Heart left ventricle (tissue), 16 donors: ENCODE measurements around the gene TSLP. TPM values are rescaled to one million over a fixed set of nuclear protein-coding genes. Genes with fewer than 3 reads are reported as not detected.
A peak's percentile ranks its signal among the peaks of the same experiment; 100 is the strongest.

ENCODE experiments used
- ATAC-seq, 4 donors: fragments of 200-7000 bp; cut with Tn5 transposase; one replicate each; pipeline ENCODE4 v1.9.1; 2020 to 2022; ENCODE audit warnings: moderate library complexity in 4 of 4, mild to moderate bottlenecking in 3 of 4, moderate number of reproducible peaks in 1 of 4
- DNase-seq, 5 donors: peaks; one replicate each; pipeline ENCODE4 v3.0.0-alpha.2; 2020
- H3K27ac ChIP-seq, 12 donors: fragments of 200-600 bp; sonication (generic) in 4 of 12; one replicate each; pipeline versions ENCODE4 v1.5.0 to v1.8.0; 2016 to 2022; ENCODE audit warnings: mild to moderate bottlenecking in 2 of 12
- H3K27me3 ChIP-seq, 9 donors: fragments of 200-600 bp; sonication (generic) in 2 of 9; one replicate each; pipeline versions ENCODE4 v1.5.1 to v1.8.0; 2016 to 2022; ENCODE audit warnings: mild to moderate bottlenecking in 3 of 9
- H3K36me3 ChIP-seq, 9 donors: fragments of 200-600 bp; sonication (generic) in 2 of 9; one replicate each; pipeline versions ENCODE4 v1.5.0 to v1.8.0; 2018 to 2022; ENCODE audit warnings: mild to moderate bottlenecking in 2 of 9
- H3K4me1 ChIP-seq, 12 donors: fragments of 200-600 bp; sonication (generic) in 4 of 12; one replicate each; pipeline versions ENCODE4 v1.5.0 to v1.8.0; 2016 to 2022; ENCODE audit warnings: mild to moderate bottlenecking in 3 of 12
- H3K4me3 ChIP-seq, 12 donors: fragments of 200-600 bp; sonication (generic) in 4 of 12; one replicate each; pipeline versions ENCODE4 v1.5.0 to v1.8.0; 2017 to 2022; ENCODE audit warnings: mild to moderate bottlenecking in 9 of 12, moderate library complexity in 4 of 12
- H3K9me3 ChIP-seq, 12 donors: fragments of 200-600 bp; sonication (generic) in 4 of 12; one replicate each; pipeline versions ENCODE4 v1.5.0 to v1.8.0; 2016 to 2022; ENCODE audit warnings: mild to moderate bottlenecking in 1 of 12
- POLR2A ChIP-seq, 2 donors: fragments of 450-650 bp; IDR thresholded peaks; one replicate each; pipeline ENCODE4 v1.6.1; 2017; ENCODE audit warnings: antibody characterized with exemption in 2 of 2, mild to moderate bottlenecking in 2 of 2, moderate library complexity in 2 of 2
- WGBS, 4 donors: extraction: QIAGEN DNeasy Blood & Tissue Kit in 2 of 4; methylation state at CpG; one replicate each; pipeline versions ENCODE4 v1.1.5 to v1.1.7; 2013 to 2018; 5-methylcytosine and 5-hydroxymethylcytosine counted together
- intact Hi-C, 10 donors: fragments of 100-400 bp; cut with DNase I; formaldehyde crosslinking; loops; one replicate each; pipeline versions ENCODE4 v1.11.1 to v1.14.2; 2022
- polyA plus RNA-seq, 2 donors: library from polyadenylated mRNA; stranded (reverse); fragments of 200-250 nt; gene quantifications; one replicate each; pipeline ENCODE4 v1.2.3, GENCODE V29; 2013
- total RNA-seq, 9 donors: library from RNA; depleted of rRNA in 2 of 9; stranded (reverse); fragments of >200 nt in 2 of 9; fragmentation: NEBNext Ultra II Directional in 3 of 9; extraction: Animal tissue kit (Norgen Biotek cat#: 25700) in 3 of 9; gene quantifications; one replicate each; pipeline versions ENCODE4 v1.1.0 to v1.2.4, GENCODE V29; 2016 to 2023
- TF ChIP-seq, protein P1 (sequence below), 12 donors: fragments of 200-600 bp; sonication (generic) in 4 of 12; IDR thresholded peaks; one replicate each; pipeline versions ENCODE4 v1.5.0 to v1.8.0; 2018 to 2022; ENCODE audit warnings: antibody characterized with exemption in 12 of 12, mild to moderate bottlenecking in 5 of 12
- donor health status: ischemic (EF 13 %, LVEDD 7.1; RV severe dilation, severe dysfunction).
- donor health status: healthy with polysubstance abuse.
- donor health status: DM: no; HTN: yes; CAD: no.
- donor health status: DM: no; HTN: no; CAD: no.
- donor health status: ischemic (EF 25% LVEDD 6.9; RV normal size, moderate dysfunction).
- donor health status: ischemic (EF 25% LVEDD 5.7; RV mildly dilated, moderate dysfunction).
- donor health status: healthy.
- donor health status: DM: yes; HTN: yes; CAD: no.
- donor health status: ischemic (EF 35%, LVEDD 5.7; RV mildly dilated, moderate dysfunction).
- donor health status: nonischemic (EF 11% LVEDD 7.7; RV severe dilation, severe dysfunction).
- donor health status: DM: yes; HTN: yes; CAD: no.
- donor health status: PGD.
- donor health status: ischemic (EF 29% LVEDD 5.4; RV normal size, mild dysfunction).
- donor health status: nonischemic (EF 23%, LVEDD 6.1; RV moderate dilation, normal function).

TSLP gene
- total and polyA plus RNA-seq, 11 donors: 1.3 to 8.7 (median 4.1) TPM

DNA sequence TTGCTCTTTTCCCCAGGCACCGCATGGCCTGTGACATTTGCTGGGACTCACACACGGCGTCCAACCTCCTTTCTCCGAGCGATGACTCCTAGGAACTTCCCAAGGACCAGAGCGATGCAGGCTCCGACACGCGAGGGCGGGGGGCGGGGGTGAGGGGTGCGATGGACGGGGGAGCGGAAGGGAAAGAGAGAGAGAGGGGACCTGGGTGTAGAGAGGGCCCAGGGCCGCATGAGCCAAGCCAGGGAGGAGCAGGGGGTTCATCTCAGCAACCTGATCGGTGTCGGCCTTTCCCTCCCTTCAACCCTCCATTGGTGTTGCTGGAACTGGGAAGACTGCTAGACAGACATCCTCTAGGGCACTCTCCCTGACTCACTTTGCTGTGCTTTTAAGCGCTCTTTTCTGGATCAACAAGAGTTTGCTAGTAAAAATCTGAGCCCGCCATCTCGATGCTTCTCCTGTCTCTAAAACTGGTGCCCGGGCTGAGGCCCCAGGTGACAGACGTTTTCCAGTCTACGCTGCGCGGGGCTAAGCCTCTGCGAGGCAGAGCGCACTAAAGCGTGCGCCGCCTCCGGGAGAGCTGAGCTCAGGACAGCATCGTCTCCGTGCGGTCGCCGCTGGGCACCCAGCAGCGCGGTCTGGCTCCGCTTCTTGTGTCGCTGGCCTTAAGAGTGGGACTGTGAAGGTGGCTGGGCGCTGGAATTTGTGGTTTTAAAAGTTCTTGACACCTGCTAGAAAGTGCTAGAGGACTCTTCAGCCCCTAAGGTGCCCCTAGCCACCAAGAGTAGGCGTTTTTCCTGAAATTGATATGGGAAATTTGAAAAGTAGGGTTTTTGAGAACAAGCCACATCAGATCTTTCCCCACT lies 1.0 kb upstream of the TSLP start:
- intact Hi-C loops: loop anchor here in 4 of 10 donors (2.0 to 10.0 kb wide), 4 partner anchors 153 to 316 kb away; no protein-coding TSS in a partner anchor
- Histone ChIP-seq H3K4me1 (peaks cover 0 to 28% (median 8%) of the 10 kb centered on the region in 12 donors), H3K36me3 (no peaks in the 10 kb centered on the region), H3K4me3 (peak overlapping the region in 10 of 12 donors; percentile 0 to 44 (median 30)), H3K27me3 (peaks cover 0 to 70% (median 22%) of the 10 kb centered on the region in 9 donors), H3K9me3 (no peaks in the 10 kb centered on the region), H3K27ac (no peak overlapping the region)
- peak in 3 of 4 donors; percentile 63 to 74 (median 66) for ATAC-seq
- TF ChIP-seq, protein P1, sequence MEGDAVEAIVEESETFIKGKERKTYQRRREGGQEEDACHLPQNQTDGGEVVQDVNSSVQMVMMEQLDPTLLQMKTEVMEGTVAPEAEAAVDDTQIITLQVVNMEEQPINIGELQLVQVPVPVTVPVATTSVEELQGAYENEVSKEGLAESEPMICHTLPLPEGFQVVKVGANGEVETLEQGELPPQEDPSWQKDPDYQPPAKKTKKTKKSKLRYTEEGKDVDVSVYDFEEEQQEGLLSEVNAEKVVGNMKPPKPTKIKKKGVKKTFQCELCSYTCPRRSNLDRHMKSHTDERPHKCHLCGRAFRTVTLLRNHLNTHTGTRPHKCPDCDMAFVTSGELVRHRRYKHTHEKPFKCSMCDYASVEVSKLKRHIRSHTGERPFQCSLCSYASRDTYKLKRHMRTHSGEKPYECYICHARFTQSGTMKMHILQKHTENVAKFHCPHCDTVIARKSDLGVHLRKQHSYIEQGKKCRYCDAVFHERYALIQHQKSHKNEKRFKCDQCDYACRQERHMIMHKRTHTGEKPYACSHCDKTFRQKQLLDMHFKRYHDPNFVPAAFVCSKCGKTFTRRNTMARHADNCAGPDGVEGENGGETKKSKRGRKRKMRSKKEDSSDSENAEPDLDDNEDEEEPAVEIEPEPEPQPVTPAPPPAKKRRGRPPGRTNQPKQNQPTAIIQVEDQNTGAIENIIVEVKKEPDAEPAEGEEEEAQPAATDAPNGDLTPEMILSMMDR (IDR thresholded peaks at IDR 0.05): no peak
- no peak for TF ChIP-seq POLR2A (IDR thresholded peaks at IDR 0.05)
- 3 to 10% (median 5%) methylated on average over 36 to 42 of the region's 42 CpGs for WGBS, 4 donors
- peak in 4 of 5 donors; percentile 15 to 63 (median 34) for DNase-seq

DNA sequence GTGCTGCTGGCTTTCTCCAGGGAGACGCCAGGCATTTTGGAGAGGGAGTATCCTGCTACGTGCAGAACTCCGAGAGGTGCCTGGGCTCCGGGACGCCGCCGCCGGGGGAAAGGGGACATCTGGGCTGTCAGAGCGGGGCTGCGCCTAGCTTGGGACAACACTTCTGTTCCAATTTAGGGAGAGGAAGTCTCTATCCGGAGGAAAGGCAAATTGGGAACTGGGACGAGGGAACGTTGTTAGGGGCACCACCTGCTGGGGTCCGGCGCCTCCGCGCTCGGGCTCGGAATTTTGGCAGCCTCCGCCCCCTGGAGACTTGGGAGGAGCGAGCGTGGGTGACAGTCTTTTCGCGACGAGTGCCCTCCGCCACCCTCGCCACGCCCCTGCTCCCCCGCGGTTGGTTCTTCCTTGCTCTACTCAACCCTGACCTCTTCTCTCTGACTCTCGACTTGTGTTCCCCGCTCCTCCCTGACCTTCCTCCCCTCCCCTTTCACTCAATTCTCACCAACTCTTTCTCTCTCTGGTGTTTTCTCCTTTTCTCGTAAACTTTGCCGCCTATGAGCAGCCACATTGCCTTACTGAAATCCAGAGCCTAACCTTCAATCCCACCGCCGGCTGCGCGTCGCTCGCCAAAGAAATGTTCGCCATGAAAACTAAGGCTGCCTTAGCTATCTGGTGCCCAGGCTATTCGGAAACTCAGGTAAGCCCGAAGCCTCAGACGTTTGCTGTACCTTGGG lies 1.6 kb downstream of the TSLP start:
- WGBS, 4 donors: 1 to 2% (median 1%) methylated on average over 43 to 44 of the region's 44 CpGs
- Histone ChIP-seq H3K27ac (peak overlapping the region in 9 of 12 donors; percentile 17 to 64 (median 50)), H3K4me3 (peak overlapping the region; percentile 32 to 67 (median 54)), H3K27me3 (peaks cover 0 to 56% (median 22%) of the 10 kb centered on the region in 9 donors), H3K9me3 (no peaks in the 10 kb centered on the region), H3K36me3 (peaks cover 0 to 8% (median 0%) of the 10 kb centered on the region in 9 donors), H3K4me1 (peaks cover 0 to 28% (median 8%) of the 10 kb centered on the region in 12 donors)
- intact Hi-C loops: loop anchor here in 4 of 10 donors (5.0 to 10.0 kb wide), 3 partner anchors 156 to 318 kb away; no protein-coding TSS in a partner anchor
- DNase-seq (peak; percentile 57 to 81 (median 76)), ATAC-seq (peak; percentile 84 to 94 (median 94))
- no peak for TF ChIP-seq POLR2A (IDR thresholded peaks at IDR 0.05)
- TF ChIP-seq, protein P1 (IDR thresholded peaks at IDR 0.05): peak in 6 of 12 donors; percentile 8 to 35 (median 12)

DNA sequence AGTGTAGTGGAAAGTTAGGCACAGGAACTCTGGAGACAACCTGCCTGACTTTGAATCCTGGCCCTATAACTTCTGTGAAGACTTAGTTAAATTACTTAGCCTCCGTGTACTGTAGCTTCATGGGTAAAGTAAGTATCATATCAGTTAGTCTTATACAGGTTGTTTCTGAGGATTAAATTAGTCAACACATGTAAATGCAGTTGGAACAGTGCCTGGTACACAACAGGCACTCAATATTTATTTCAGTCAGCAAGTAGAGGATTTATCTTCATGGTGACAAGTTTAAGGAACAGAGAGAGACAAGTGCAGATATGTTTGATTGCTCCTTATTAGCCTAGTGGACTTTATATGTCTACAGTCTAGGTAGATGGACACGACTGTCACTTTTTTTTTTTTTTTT lies 2.7 kb downstream of the TSLP start:
- Histone ChIP-seq H3K4me3 (peak overlapping the region in 8 of 12 donors; percentile 47 to 67 (median 56)), H3K36me3 (peaks cover 0 to 8% (median 0%) of the 10 kb centered on the region in 9 donors), H3K27me3 (peaks cover 0 to 45% (median 18%) of the 10 kb centered on the region in 9 donors), H3K4me1 (peaks cover 0 to 28% (median 8%) of the 10 kb centered on the region in 12 donors), H3K9me3 (no peaks in the 10 kb centered on the region), H3K27ac (no peak overlapping the region)
- DNase-seq (no peak), ATAC-seq (no peak)
- TF ChIP-seq, protein P1 (IDR thresholded peaks at IDR 0.05): no peak
- no peak for TF ChIP-seq POLR2A (IDR thresholded peaks at IDR 0.05)
- 56 to 73% (median 64%) methylated on average over 2 of the region's 2 CpGs for WGBS, 4 donors
- intact Hi-C loops: loop anchor here in 4 of 10 donors (5.0 to 10.0 kb wide), 3 partner anchors 157 to 319 kb away; no protein-coding TSS in a partner anchor
